ENCODE results near the gene ABHD16B.

ABHD16B gene

GRCh38 chr20:63900413-63900812, 39.1 kb downstream of the ABHD16B start:
- H3K9me3 Mint-ChIP-seq, result no peaks in the 10 kb centered on the region
- H3K27ac Mint-ChIP-seq, result peak overlapping the region; percentile 73
- no peak for DNase-seq
- H3K4me1 Mint-ChIP-seq (ENCODE audit: low read depth), result peaks cover 76% of the 10 kb centered on the region
- peaks cover 64% of the 10 kb centered on the region for H3K36me3 Mint-ChIP-seq (ENCODE audit: low read depth)
- H3K27me3 Mint-ChIP-seq, result no peaks in the 10 kb centered on the region
- no peak overlapping the region for H3K4me3 Mint-ChIP-seq

DNA sequence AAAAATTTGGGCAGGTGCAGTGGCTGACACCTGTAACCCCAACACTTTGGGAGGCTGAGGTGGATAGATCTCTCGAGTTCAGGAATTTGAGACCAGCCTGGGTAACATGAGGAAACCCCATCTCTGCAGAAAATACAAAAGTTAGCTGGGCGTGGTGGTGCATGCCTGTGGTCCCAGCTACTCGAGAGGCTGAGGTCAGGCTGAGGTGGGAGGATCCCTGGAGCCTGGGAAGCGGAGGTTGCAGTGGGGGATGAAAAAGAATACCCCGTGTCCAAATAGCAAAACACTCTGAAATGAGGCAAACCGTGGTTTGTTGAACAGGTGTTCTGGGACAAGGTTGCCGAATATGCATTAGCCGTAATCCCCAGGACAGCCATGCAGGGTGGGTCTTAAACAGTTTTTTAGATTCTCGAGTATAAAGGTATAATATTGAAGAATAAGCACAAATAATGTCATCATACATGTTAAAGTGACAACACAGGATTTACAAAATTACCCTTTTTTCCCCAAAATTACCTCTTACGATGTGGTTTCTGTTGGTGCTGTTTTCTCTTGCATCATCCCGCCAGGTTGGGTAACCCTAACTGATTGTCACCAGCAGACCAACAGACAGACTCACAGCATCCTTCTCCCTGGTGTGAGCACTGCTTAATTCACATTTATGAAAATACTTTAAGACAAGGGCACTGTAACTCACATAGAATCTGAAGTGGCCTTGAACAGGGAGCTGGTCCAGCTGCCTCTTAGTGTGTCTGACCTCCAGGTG, 42.7 kb downstream of the ABHD16B start:
- DNase-seq, result no peak
- H3K27ac Mint-ChIP-seq, result peak overlapping the region; percentile 67
- no peaks in the 10 kb centered on the region for H3K27me3 Mint-ChIP-seq
- H3K4me3 Mint-ChIP-seq, result no peak overlapping the region
- H3K9me3 Mint-ChIP-seq, result no peaks in the 10 kb centered on the region
- H3K4me1 Mint-ChIP-seq (ENCODE audit: low read depth), result peaks cover 61% of the 10 kb centered on the region
- peaks cover 38% of the 10 kb centered on the region for H3K36me3 Mint-ChIP-seq (ENCODE audit: low read depth)

GRCh38 chr20:63908008-63908682, 46.8 kb downstream of the ABHD16B start:
- peaks cover 31% of the 10 kb centered on the region for H3K36me3 Mint-ChIP-seq (ENCODE audit: low read depth)
- no peaks in the 10 kb centered on the region for H3K27me3 Mint-ChIP-seq
- H3K27ac Mint-ChIP-seq, result peak overlapping the region; percentile 64
- H3K4me3 Mint-ChIP-seq, result no peak overlapping the region
- no peaks in the 10 kb centered on the region for H3K9me3 Mint-ChIP-seq
- DNase-seq, result no peak
- peaks cover 58% of the 10 kb centered on the region for H3K4me1 Mint-ChIP-seq (ENCODE audit: low read depth)

- DNase-seq, result no peak
- Mint-ChIP-seq H3K4me3 (no peak overlapping the region), H3K4me1 (ENCODE audit: low read depth) (peaks cover 45% of the 10 kb centered on the region), H3K27ac (peak overlapping the region; percentile 55), H3K27me3 (no peaks in the 10 kb centered on the region), H3K36me3 (ENCODE audit: low read depth) (peaks cover 37% of the 10 kb centered on the region), H3K9me3 (no peaks in the 10 kb centered on the region)
These were observed 49.9 kb downstream of the ABHD16B start for GRCh38 chr20:63911176-63911575.
